Activated CD4-positive, alpha-beta T cell treated with anti-CD3 and anti-CD28 coated beads, Interleukin-2, amount 10 ng/mL, durations not matched to agents 24 days and 14 days (primary cell): ENCODE data around the gene PCNX4. TPM values are rescaled to one million over a fixed set of nuclear protein-coding genes. Genes with fewer than 3 reads are reported as not detected.

Experiments used
- DNase-seq: peaks from one replicate; pipeline ENCODE4 v3.0.0; 2022
- H3K27ac Mint-ChIP-seq: one replicate; pipeline ENCODE4 v1.8.0; 2022; ENCODE audit warnings: mild to moderate bottlenecking, mixed read lengths
- H3K27me3 Mint-ChIP-seq: one replicate; pipeline ENCODE4 v1.8.0; 2022; ENCODE audit warnings: mixed read lengths
- H3K36me3 Mint-ChIP-seq: one replicate; pipeline ENCODE4 v1.8.0; 2022; ENCODE audit warnings: low read depth, mild to moderate bottlenecking, mixed read lengths
- H3K4me1 Mint-ChIP-seq: one replicate; pipeline ENCODE4 v1.8.0; 2021; ENCODE audit warnings: mixed read lengths
- H3K4me3 Mint-ChIP-seq: one replicate; pipeline ENCODE4 v1.8.0; 2022; ENCODE audit warnings: mild to moderate bottlenecking, moderate library complexity, mixed read lengths
- H3K9me3 Mint-ChIP-seq: one replicate; pipeline ENCODE4 v1.8.0; 2021; ENCODE audit warnings: mixed read lengths
- intact Hi-C: fragments of 100-400 bp; cut with micrococcal nuclease; formaldehyde crosslinking; loops from one replicate; pipeline ENCODE4 v1.15.1; 2023
- total RNA-seq: library from RNA; stranded (reverse); gene quantifications from 2 replicates; pipeline ENCODE4 v1.2.3, GENCODE V29; 2022

PCNX4 gene
- total RNA-seq, 1 donor from 2014 or later: 39.8 TPM

- H3K27me3 Mint-ChIP-seq: no peaks in the 10 kb centered on the region
- H3K4me1 Mint-ChIP-seq: peaks cover 30% of the 10 kb centered on the region
- peaks cover 14% of the 10 kb centered on the region for H3K36me3 Mint-ChIP-seq
- no peak for DNase-seq
- H3K27ac Mint-ChIP-seq: peak overlapping the region; percentile 73
- intact Hi-C loops: loop anchor here (5.0 to 10.0 kb wide), 2 partner anchors 199 to 681 kb away; partner anchors contain the start of genes JKAMP and L3HYPDH
- H3K9me3 Mint-ChIP-seq: no peaks in the 10 kb centered on the region
- H3K4me3 Mint-ChIP-seq: peak overlapping the region; percentile 98
Observed at GRCh38 chr14:60166142-60166541, 74.4 kb downstream of the PCNX4 start.

- intact Hi-C loops: loop anchor here (5.0 to 10.0 kb wide), 2 partner anchors 202 to 685 kb away; partner anchors contain the start of genes JKAMP and L3HYPDH
Observed at GRCh38 chr14:60169722-60170121, 78.0 kb downstream of the PCNX4 start.

GRCh38 chr14:60170948-60171347 lies 79.2 kb downstream of the PCNX4 start:
- no peak overlapping the region for H3K27ac Mint-ChIP-seq
- H3K9me3 Mint-ChIP-seq: no peaks in the 10 kb centered on the region
- H3K36me3 Mint-ChIP-seq: no peaks in the 10 kb centered on the region
- H3K4me3 Mint-ChIP-seq: no peak overlapping the region
- H3K27me3 Mint-ChIP-seq: no peaks in the 10 kb centered on the region
- no peak for DNase-seq
- intact Hi-C loops: no loop called here
- H3K4me1 Mint-ChIP-seq: peaks cover 10% of the 10 kb centered on the region

More at GRCh38 chr14:60169722-60170121, 78.0 kb downstream of the PCNX4 start:
- H3K9me3 Mint-ChIP-seq: no peaks in the 10 kb centered on the region
- peaks cover 15% of the 10 kb centered on the region for H3K4me1 Mint-ChIP-seq
- H3K36me3 Mint-ChIP-seq: no peaks in the 10 kb centered on the region
- H3K27me3 Mint-ChIP-seq: no peaks in the 10 kb centered on the region
- H3K4me3 Mint-ChIP-seq: no peak overlapping the region
- H3K27ac Mint-ChIP-seq: no peak overlapping the region
- no peak for DNase-seq

GRCh38 chr14:60171690-60172089 lies 80.0 kb downstream of the PCNX4 start:
- Mint-ChIP-seq H3K4me3 (no peak overlapping the region), H3K27ac (no peak overlapping the region), H3K27me3 (no peaks in the 10 kb centered on the region), H3K4me1 (peaks cover 2% of the 10 kb centered on the region), H3K9me3 (no peaks in the 10 kb centered on the region), H3K36me3 (no peaks in the 10 kb centered on the region)
- DNase-seq: no peak
- intact Hi-C loops: no loop called here

GRCh38 chr14:60174352-60175254 lies 82.9 kb downstream of the PCNX4 start:
- Mint-ChIP-seq H3K27me3 (no peaks in the 10 kb centered on the region), H3K36me3 (no peaks in the 10 kb centered on the region), H3K9me3 (no peaks in the 10 kb centered on the region), H3K27ac (no peak overlapping the region), H3K4me3 (no peak overlapping the region), H3K4me1 (peaks cover 2% of the 10 kb centered on the region)
- DNase-seq: no peak
- intact Hi-C loops: no loop called here

GRCh38 chr14:60175255-60175902 lies 83.7 kb downstream of the PCNX4 start:
- no peak overlapping the region for H3K4me3 Mint-ChIP-seq
- H3K27me3 Mint-ChIP-seq: no peaks in the 10 kb centered on the region
- DNase-seq: no peak
- peaks cover 2% of the 10 kb centered on the region for H3K4me1 Mint-ChIP-seq
- intact Hi-C loops: no loop called here
- H3K9me3 Mint-ChIP-seq: no peaks in the 10 kb centered on the region
- H3K36me3 Mint-ChIP-seq: no peaks in the 10 kb centered on the region
- no peak overlapping the region for H3K27ac Mint-ChIP-seq

GRCh38 chr14:60178164-60178563 lies 86.4 kb downstream of the PCNX4 start:
- H3K36me3 Mint-ChIP-seq: no peaks in the 10 kb centered on the region
- peaks cover 3% of the 10 kb centered on the region for H3K4me1 Mint-ChIP-seq
- no peaks in the 10 kb centered on the region for H3K27me3 Mint-ChIP-seq
- intact Hi-C loops: no loop called here
- no peak overlapping the region for H3K4me3 Mint-ChIP-seq
- no peak overlapping the region for H3K27ac Mint-ChIP-seq
- H3K9me3 Mint-ChIP-seq: no peaks in the 10 kb centered on the region
- DNase-seq: no peak

GRCh38 chr14:60178820-60179219 lies 87.1 kb downstream of the PCNX4 start:
- Mint-ChIP-seq H3K4me3 (no peak overlapping the region), H3K27ac (no peak overlapping the region), H3K4me1 (peaks cover 7% of the 10 kb centered on the region), H3K9me3 (no peaks in the 10 kb centered on the region), H3K27me3 (no peaks in the 10 kb centered on the region), H3K36me3 (no peaks in the 10 kb centered on the region)
- intact Hi-C loops: no loop called here
- DNase-seq: no peak

GRCh38 chr14:60179431-60179869 lies 87.7 kb downstream of the PCNX4 start:
- Mint-ChIP-seq H3K9me3 (no peaks in the 10 kb centered on the region), H3K4me3 (no peak overlapping the region), H3K27me3 (no peaks in the 10 kb centered on the region), H3K27ac (no peak overlapping the region), H3K4me1 (peaks cover 11% of the 10 kb centered on the region), H3K36me3 (no peaks in the 10 kb centered on the region)
- no peak for DNase-seq
- intact Hi-C loops: no loop called here

- H3K36me3 Mint-ChIP-seq: no peaks in the 10 kb centered on the region
- intact Hi-C loops: loop anchor here (10.0 kb wide), 2 partner anchors 598 to 1058 kb away; no protein-coding TSS in a partner anchor
- no peak for DNase-seq
- H3K4me3 Mint-ChIP-seq: no peak overlapping the region
- no peaks in the 10 kb centered on the region for H3K27me3 Mint-ChIP-seq
- H3K9me3 Mint-ChIP-seq: no peaks in the 10 kb centered on the region
- peaks cover 11% of the 10 kb centered on the region for H3K4me1 Mint-ChIP-seq
- no peak overlapping the region for H3K27ac Mint-ChIP-seq
Observed at GRCh38 chr14:60183138-60183537, 91.4 kb downstream of the PCNX4 start.

GRCh38 chr14:60183741-60184140 lies 92.0 kb downstream of the PCNX4 start:
- peaks cover 11% of the 10 kb centered on the region for H3K4me1 Mint-ChIP-seq
- peak overlapping the region; percentile 75 for H3K27ac Mint-ChIP-seq
- H3K27me3 Mint-ChIP-seq: no peaks in the 10 kb centered on the region
- peak overlapping the region; percentile 77 for H3K4me3 Mint-ChIP-seq
- intact Hi-C loops: loop anchor here (1.0 to 10.0 kb wide), 7 partner anchors 19 to 1059 kb away; no protein-coding TSS in a partner anchor
- H3K36me3 Mint-ChIP-seq: no peaks in the 10 kb centered on the region
- DNase-seq: no peak
- H3K9me3 Mint-ChIP-seq: no peaks in the 10 kb centered on the region

GRCh38 chr14:60184146-60184904 lies 92.6 kb downstream of the PCNX4 start:
- intact Hi-C loops: loop anchor here (1.0 to 10.0 kb wide), 7 partner anchors 20 to 1060 kb away; no protein-coding TSS in a partner anchor
- peak; percentile 82 for DNase-seq
- H3K27ac Mint-ChIP-seq: peak overlapping the region; percentile 75

GRCh38 chr14:60184905-60185555 lies 93.3 kb downstream of the PCNX4 start:
- Mint-ChIP-seq H3K4me3 (no peak overlapping the region), H3K36me3 (no peaks in the 10 kb centered on the region), H3K4me1 (peaks cover 11% of the 10 kb centered on the region), H3K27ac (no peak overlapping the region), H3K9me3 (no peaks in the 10 kb centered on the region), H3K27me3 (no peaks in the 10 kb centered on the region)
- DNase-seq: no peak
- intact Hi-C loops: loop anchor here (1.0 to 10.0 kb wide), 7 partner anchors 21 to 1060 kb away; no protein-coding TSS in a partner anchor

More at GRCh38 chr14:60184146-60184904, 92.6 kb downstream of the PCNX4 start:
- peak overlapping the region; percentile 77 for H3K4me3 Mint-ChIP-seq
- peaks cover 11% of the 10 kb centered on the region for H3K4me1 Mint-ChIP-seq
- H3K27me3 Mint-ChIP-seq: no peaks in the 10 kb centered on the region
- no peaks in the 10 kb centered on the region for H3K9me3 Mint-ChIP-seq
- H3K36me3 Mint-ChIP-seq: no peaks in the 10 kb centered on the region
